Loucy (cell line): ENCODE results near the gene PTGDR.

Source experiments
- H2AFZ ChIP-seq: fragments of 200-600 bp; sonication (generic); 2 replicates; pipeline ENCODE4 v1.6.0; 2016; ENCODE audit warnings: antibody characterized with exemption, mild to moderate bottlenecking, low read length, moderate library complexity
- H3F3A ChIP-seq: fragments of 200-600 bp; 2 replicates; pipeline ENCODE4 v1.6.0; 2016; ENCODE audit warnings: antibody characterized with exemption, low read depth, mild to moderate bottlenecking
- H3K27me3 ChIP-seq: fragments of 200-600 bp; sonication (generic); 2 replicates; pipeline ENCODE4 v1.6.1; 2014; ENCODE audit warnings: low read length, mild to moderate bottlenecking; ENCODE audit not compliant: insufficient read depth, poor library complexity, severe bottlenecking
- H3K36me3 ChIP-seq: fragments of 200-600 bp; sonication (generic); 2 replicates; pipeline ENCODE4 v1.6.1; 2016; ENCODE audit warnings: low read length; ENCODE audit not compliant: insufficient read depth
- H3K4me1 ChIP-seq: fragments of 200-600 bp; sonication (generic); 2 replicates; pipeline ENCODE4 v1.5.1; 2014; ENCODE audit warnings: low read length, mild to moderate bottlenecking; ENCODE audit not compliant: insufficient read depth, poor library complexity, severe bottlenecking
- H3K4me2 ChIP-seq: fragments of 200-600 bp; sonication (generic); 2 replicates; pipeline ENCODE4 v1.6.0; 2014; ENCODE audit warnings: antibody characterized with exemption, low read length, low read depth, mild to moderate bottlenecking; ENCODE audit not compliant: poor library complexity, severe bottlenecking
- H3K4me3 ChIP-seq: fragments of 200-600 bp; sonication (generic); 2 replicates; pipeline ENCODE4 v1.5.1; 2014; ENCODE audit warnings: low read length, mild to moderate bottlenecking, mixed read lengths; ENCODE audit not compliant: poor library complexity, severe bottlenecking
- H3K79me2 ChIP-seq: fragments of 200-600 bp; sonication (generic); 2 replicates; pipeline ENCODE4 v1.6.1; 2014; ENCODE audit warnings: low read length; ENCODE audit not compliant: insufficient read depth
- H3K9ac ChIP-seq: fragments of 200-600 bp; sonication (generic); 2 replicates; pipeline ENCODE4 v1.6.0; 2014; ENCODE audit warnings: mild to moderate bottlenecking, low read depth, low read length, moderate library complexity; ENCODE audit not compliant: poor library complexity, severe bottlenecking
- H3K9me2 ChIP-seq: fragments of 200-600 bp; sonication (generic); replicated peaks from 2 replicates; pipeline ENCODE4 v1.6.1; 2016; ENCODE audit warnings: low read depth, low read length, mixed read lengths
- H3K9me3 ChIP-seq: fragments of 200-600 bp; sonication (generic); 2 replicates; pipeline ENCODE4 v1.6.1; 2014; ENCODE audit warnings: mild to moderate bottlenecking, antibody characterized with exemption, low read length, low read depth; ENCODE audit not compliant: insufficient read depth
- H4K20me1 ChIP-seq: fragments of 200-600 bp; sonication (generic); 2 replicates; pipeline ENCODE4 v1.6.0; 2014; ENCODE audit warnings: antibody characterized with exemption, low read length, mild to moderate bottlenecking; ENCODE audit not compliant: insufficient read depth, poor library complexity, severe bottlenecking
- EZH2phosphoT487 ChIP-seq: fragments of 200-600 bp; IDR thresholded peaks from 2 replicates; pipeline ENCODE4 v1.6.1; 2018; ENCODE audit warnings: antibody characterized with exemption, mild to moderate bottlenecking, moderate library complexity, borderline replicate concordance
- TF ChIP-seq, protein P1 (sequence below): fragments of 200-600 bp; sonication (generic); conservative IDR thresholded peaks from 2 replicates; pipeline ENCODE4 v1.5.1; 2014; ENCODE audit warnings: mild to moderate bottlenecking, antibody characterized with exemption, low read length

PTGDR gene

DNA sequence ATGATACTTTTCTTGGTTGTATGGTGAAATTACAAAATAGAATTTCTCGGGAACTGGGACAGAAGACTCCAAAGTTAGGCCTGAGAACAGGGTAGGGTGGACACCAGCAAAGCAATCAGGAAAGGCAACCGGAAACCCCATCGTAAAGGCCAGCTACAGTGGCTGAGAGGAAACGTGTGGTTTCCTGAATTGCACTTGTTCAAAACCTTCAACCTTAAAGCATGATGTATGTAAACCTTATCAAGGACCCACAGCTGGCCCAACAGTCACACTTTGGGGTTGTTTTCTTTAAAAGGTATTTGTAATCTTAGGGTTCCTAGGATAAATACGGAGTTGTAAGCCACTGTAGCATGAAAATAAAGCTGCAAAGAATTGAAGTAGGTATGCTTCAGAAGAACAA lies 2.2 kb upstream of the PTGDR start:
- Histone ChIP-seq H4K20me1 (no peaks in the 10 kb centered on the region), H3K79me2 (peaks cover 15% of the 10 kb centered on the region; the same call in 1 of the 2 replicates), H3K4me2 (peak overlapping the region; percentile 77), H3K9me3 (no peaks in the 10 kb centered on the region), H3K4me1 (peaks cover 52% of the 10 kb centered on the region), H3K9ac (peak overlapping the region; percentile 53), H2AFZ (no peak overlapping the region), H3K36me3 (no peaks in the 10 kb centered on the region), H3K4me3 (peak overlapping the region; percentile 75), H3K27me3 (no peaks in the 10 kb centered on the region), H3K9me2 (no peaks in the 10 kb centered on the region), H3F3A (0 out of 2 replicates have a peak, but pooled peaks cover 2% of the 10 kb centered on the region)
- peak; percentile 89 for TF ChIP-seq EZH2phosphoT487
- TF ChIP-seq, protein P1, sequence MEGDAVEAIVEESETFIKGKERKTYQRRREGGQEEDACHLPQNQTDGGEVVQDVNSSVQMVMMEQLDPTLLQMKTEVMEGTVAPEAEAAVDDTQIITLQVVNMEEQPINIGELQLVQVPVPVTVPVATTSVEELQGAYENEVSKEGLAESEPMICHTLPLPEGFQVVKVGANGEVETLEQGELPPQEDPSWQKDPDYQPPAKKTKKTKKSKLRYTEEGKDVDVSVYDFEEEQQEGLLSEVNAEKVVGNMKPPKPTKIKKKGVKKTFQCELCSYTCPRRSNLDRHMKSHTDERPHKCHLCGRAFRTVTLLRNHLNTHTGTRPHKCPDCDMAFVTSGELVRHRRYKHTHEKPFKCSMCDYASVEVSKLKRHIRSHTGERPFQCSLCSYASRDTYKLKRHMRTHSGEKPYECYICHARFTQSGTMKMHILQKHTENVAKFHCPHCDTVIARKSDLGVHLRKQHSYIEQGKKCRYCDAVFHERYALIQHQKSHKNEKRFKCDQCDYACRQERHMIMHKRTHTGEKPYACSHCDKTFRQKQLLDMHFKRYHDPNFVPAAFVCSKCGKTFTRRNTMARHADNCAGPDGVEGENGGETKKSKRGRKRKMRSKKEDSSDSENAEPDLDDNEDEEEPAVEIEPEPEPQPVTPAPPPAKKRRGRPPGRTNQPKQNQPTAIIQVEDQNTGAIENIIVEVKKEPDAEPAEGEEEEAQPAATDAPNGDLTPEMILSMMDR = no peak

DNA sequence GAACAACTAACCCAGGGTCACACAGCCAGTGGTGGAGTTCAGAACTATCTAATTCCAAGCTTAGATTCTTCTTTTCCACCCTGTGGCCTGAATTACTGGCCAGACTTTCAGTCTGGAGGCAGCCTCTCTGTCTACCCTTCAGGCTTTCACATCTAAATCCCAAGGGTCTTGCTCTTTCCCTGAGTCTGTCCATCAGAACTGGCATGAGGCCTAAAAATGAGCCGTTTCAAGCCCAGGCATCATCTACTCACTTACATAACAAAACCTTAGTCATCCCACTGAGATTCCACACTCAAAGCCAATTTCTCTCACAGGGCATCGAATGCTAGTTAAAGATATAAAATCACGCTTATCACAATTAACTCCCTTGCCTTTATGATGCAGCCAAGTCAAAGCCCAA lies 1.3 kb upstream of the PTGDR start:
- no peaks in the 10 kb centered on the region for H4K20me1 ChIP-seq
- no peaks in the 10 kb centered on the region for H3K9me3 ChIP-seq
- H3K79me2 ChIP-seq = peaks cover 22% of the 10 kb centered on the region; the same call in 1 of the 2 replicates
- no peak overlapping the region for H2AFZ ChIP-seq
- no peaks in the 10 kb centered on the region for H3K9me2 ChIP-seq
- H3F3A ChIP-seq = 0 out of 2 replicates have a peak, but pooled peaks cover 2% of the 10 kb centered on the region
- H3K36me3 ChIP-seq = no peaks in the 10 kb centered on the region
- peak overlapping the region; percentile 77 for H3K4me2 ChIP-seq
- no peaks in the 10 kb centered on the region for H3K27me3 ChIP-seq
- peak overlapping the region; percentile 75 for H3K4me3 ChIP-seq
- TF ChIP-seq, protein P1 = no peak
- no peak for TF ChIP-seq EZH2phosphoT487
- peak overlapping the region; percentile 53 for H3K9ac ChIP-seq
- peaks cover 47% of the 10 kb centered on the region for H3K4me1 ChIP-seq

DNA sequence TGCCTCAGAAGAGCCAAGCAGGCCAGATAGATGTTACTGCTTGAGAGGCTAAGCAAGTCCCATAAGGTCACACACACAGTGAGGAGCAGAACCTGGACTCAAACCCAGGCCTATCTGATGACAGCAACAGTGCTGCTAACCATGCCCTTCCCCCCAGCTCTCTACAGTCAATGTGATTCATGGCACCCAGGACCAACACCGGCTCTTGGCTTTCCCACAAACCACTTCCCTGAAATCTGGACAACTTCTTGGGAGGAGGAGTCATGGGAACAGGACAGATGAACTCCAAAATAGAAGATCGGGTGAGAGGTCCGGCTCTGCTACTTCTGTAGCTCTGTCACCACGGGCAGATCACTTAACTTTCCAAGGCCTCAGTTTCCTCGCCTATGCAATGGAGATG lies 716 bp upstream of the PTGDR start:
- H3K9ac ChIP-seq = peak overlapping the region; percentile 53
- no peak overlapping the region for H2AFZ ChIP-seq
- H3K36me3 ChIP-seq = no peaks in the 10 kb centered on the region
- H3K4me3 ChIP-seq = peak overlapping the region; percentile 75
- H3F3A ChIP-seq = 0 out of 2 replicates have a peak, but pooled peaks cover 2% of the 10 kb centered on the region
- H3K9me2 ChIP-seq = no peaks in the 10 kb centered on the region
- no peaks in the 10 kb centered on the region for H3K27me3 ChIP-seq
- H3K9me3 ChIP-seq = no peaks in the 10 kb centered on the region
- H3K4me1 ChIP-seq = peaks cover 53% of the 10 kb centered on the region
- peaks cover 22% of the 10 kb centered on the region; the same call in 1 of the 2 replicates for H3K79me2 ChIP-seq
- TF ChIP-seq EZH2phosphoT487 = no peak
- TF ChIP-seq, protein P1 = no peak
- peak overlapping the region; percentile 77 for H3K4me2 ChIP-seq
- H4K20me1 ChIP-seq = no peaks in the 10 kb centered on the region
